GM18505 (cell line): ENCODE data around the gene TJP2.

Experiments
- ATAC-seq: cut with Tn5 transposase; IDR thresholded peaks from one replicate; pipeline ENCODE4 v1.9.1; 2021; ENCODE audit not compliant: unreplicated experiment
- POLR2A ChIP-seq: IDR thresholded peaks from 4 replicates; pipeline ENCODE4 v1.6.1; 2011; ENCODE audit warnings: borderline replicate concordance; ENCODE audit not compliant: insufficient read depth, insufficient read length; ENCODE audit errors: extremely low read depth

Gene TJP2

GRCh38 chr9:69211424-69212036, 37.5 kb downstream of the TJP2 start:
- ATAC-seq: no peak
- no peak for TF ChIP-seq POLR2A

- ATAC-seq: no peak
These were observed 39.6 kb downstream of the TJP2 start for GRCh38 chr9:69213647-69214046.

DNA sequence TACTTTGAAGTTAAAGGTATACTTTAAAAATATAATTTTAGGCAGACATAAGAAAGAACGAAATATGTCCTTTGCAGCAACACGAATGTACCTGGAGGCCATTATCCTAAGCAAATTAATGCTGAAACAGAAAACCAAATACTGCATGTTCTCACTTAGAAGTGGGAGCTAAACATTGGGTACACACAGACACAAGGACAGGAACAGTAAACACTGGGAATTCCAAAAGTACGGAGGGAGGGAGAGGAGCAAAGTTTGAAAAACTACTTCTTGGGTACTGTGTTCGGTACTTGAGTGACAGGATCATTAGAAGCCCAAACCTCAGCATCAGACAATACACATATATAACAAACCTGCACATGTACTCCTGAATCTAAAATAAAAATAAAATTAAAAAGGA, 40.9 kb downstream of the TJP2 start:
- TF ChIP-seq POLR2A: no peak
- ATAC-seq: no peak

More at GRCh38 chr9:69213647-69214046, 39.6 kb downstream of the TJP2 start:
- TF ChIP-seq POLR2A: no peak

DNA sequence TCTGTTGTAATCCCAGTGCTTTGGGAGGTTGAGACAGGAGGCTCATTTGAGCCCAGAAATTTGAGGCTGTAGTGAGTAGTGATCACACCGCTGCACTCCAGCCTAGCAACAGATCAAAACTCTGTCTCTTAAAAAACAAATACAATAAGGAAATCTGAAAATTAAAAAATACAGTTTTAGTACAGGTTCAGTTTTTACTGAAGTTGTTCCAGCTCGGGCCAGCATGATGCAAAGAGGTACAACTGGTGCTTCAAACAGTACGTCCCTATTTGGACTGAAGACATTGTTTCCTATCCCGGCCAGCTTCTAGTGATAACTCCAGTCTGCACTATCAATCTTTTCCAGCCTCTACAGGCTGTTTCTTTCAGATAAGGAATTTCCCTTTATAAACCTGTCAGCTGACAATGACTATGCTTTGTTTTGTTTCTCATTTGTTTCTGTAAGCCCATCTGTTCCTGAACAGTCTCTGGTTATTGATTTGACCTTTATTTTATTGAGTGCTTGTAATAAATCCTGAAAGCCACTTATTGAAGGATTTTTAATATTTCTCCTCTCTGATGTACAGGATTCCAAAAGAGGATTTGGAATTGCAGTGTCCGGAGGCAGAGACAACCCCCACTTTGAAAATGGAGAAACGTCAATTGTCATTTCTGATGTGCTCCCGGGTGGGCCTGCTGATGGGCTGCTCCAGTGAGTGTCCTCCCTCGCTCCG, 41.9 kb downstream of the TJP2 start:
- ATAC-seq: no peak
- TF ChIP-seq POLR2A: no peak

- ATAC-seq: no peak
- no peak for TF ChIP-seq POLR2A
These were observed 44.1 kb downstream of the TJP2 start for GRCh38 chr9:69218166-69218565.

- ATAC-seq: no peak
These were observed 47.0 kb downstream of the TJP2 start for GRCh38 chr9:69221036-69221435.

DNA sequence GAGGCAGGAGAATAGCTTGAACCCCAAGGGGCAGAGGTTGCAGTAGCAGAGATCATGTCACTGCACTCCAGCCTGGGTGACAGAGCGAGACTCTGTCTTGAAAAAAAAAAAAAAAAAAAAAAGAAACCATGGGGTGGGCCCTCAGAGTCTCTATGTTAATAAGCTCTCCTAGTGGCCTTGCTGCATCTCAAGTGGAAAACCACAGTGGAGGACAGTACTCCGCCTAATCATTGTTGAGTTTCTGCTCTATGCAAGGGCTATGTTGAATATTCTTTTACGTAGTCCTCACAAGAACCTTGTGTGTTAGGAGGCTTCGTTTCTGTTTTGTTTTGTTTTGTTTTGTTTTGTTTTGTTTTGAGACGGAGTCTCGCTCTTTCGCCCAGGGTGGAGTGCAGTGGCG, 48.9 kb downstream of the TJP2 start:
- no peak for ATAC-seq

More at GRCh38 chr9:69221036-69221435, 47.0 kb downstream of the TJP2 start:
- TF ChIP-seq POLR2A: no peak

DNA sequence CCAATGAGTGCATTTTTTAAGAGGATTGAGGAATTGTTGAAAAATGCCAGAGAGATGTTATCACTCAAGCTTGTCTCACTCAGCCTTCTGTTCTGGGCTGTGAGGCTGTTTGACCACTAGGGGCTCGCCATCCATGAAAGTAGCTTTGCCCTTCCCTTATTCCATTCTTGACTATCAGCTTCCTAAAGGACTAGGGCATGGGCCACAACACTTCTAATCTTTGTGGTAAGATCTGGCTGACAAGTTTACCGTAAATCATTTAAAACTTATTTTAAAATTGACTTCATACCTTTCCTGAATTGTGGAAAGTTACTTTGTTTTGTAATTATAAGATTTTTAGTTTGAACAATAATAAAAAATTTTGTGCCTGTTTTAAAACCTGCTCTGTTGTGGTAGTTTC, 49.5 kb downstream of the TJP2 start:
- no peak for ATAC-seq
- no peak for TF ChIP-seq POLR2A

More for the DNA sequence above, 48.9 kb downstream of the TJP2 start:
- TF ChIP-seq POLR2A: no peak

- TF ChIP-seq POLR2A: no peak
These were observed 55.3 kb downstream of the TJP2 start for GRCh38 chr9:69229367-69229766.

GRCh38 chr9:69232135-69232534, 58.1 kb downstream of the TJP2 start:
- TF ChIP-seq POLR2A: no peak
- ATAC-seq: no peak

More at GRCh38 chr9:69229367-69229766, 55.3 kb downstream of the TJP2 start:
- ATAC-seq: no peak

- no peak for TF ChIP-seq POLR2A
- ATAC-seq: no peak
These were observed 60.6 kb downstream of the TJP2 start for GRCh38 chr9:69234683-69235082.

DNA sequence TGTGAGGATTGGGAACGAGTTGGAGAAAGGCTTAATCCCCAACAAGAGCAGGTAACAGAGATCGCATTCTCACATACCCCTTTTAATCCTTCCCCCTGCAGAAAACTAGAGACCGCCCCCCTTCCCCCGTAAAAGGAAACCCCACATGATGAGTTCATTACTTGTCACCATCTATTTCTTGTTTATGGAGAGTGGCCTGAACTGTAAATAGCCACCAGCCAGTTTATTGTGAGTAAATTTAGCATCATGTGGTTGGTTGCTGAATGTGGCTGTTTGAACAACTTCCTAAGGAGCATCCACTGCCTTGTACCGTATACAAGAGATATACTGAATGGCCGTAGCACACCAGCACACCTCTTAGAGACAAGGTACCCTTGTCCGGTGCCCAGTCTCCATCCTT, 62.1 kb downstream of the TJP2 start:
- ATAC-seq: no peak
- no peak for TF ChIP-seq POLR2A

DNA sequence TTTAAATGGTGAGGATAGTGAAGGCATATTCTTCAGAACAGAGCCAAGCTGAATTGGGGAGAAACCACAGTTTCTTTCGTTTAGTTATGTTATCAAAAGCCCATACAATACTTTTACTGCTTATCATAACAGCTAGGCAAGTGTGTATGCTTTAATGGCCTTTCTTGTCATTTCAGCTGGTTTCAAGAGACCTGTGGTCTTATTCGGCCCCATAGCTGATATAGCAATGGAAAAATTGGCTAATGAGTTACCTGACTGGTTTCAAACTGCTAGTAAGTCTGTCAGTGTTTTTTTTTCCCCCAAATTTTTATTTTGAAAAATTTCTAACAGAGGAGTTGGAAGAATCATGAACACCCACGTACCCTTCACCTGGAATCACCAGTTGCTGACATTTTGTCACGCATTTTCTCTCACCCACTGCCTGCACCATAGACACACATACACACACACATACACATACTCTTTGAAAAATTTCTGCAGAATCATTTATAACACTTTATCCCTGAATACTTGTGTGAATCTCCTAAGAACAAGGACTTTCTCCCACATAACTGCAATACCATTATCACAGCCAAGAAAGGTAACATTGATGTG, 63.7 kb downstream of the TJP2 start:
- no peak for ATAC-seq
- TF ChIP-seq POLR2A: no peak

DNA sequence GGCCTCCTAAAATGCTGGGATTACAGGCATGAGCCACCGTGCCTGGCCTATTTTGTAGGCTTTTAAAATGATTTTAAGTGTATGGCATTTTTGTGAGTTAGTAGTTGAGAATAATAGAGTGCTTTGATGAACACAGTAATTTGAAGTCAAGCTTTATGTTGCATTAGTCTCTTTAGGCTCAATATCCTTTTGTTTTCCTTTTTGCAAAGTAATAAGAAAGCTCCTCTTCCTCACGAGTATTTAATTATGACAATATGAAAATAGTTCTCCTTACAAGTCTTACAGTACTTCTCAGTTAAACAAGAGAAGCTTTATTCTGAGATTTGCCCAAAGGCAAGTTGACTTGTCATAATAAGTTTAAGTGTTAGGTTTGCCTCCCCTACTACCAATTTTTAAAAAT, 69.0 kb downstream of the TJP2 start:
- no peak for TF ChIP-seq POLR2A
- ATAC-seq: no peak
